H9 (cell line): ENCODE data around the gene LASP1. TPM values are rescaled to one million over a fixed set of nuclear protein-coding genes. Genes with fewer than 3 reads are reported as not detected.
A peak's percentile ranks its signal among the peaks of the same experiment; 100 is the strongest.

Experiments
- DNase-seq: peaks from one replicate; pipeline ENCODE4 v3.0.0-alpha.2; 2017
- H2AFZ ChIP-seq: one replicate; pipeline ENCODE4 v1.6.1; 2013; ENCODE audit warnings: mild to moderate bottlenecking, low read length, control low read depth, moderate library complexity
- H2AK5ac ChIP-seq: 2 replicates; pipeline ENCODE4 v1.6.1; 2013; ENCODE audit warnings: low read length, control low read depth, mixed read lengths; ENCODE audit not compliant: insufficient read length
- H2BK120ac ChIP-seq: one replicate; pipeline ENCODE4 v1.6.1; 2013; ENCODE audit warnings: low read depth, mild to moderate bottlenecking, low read length, control low read depth, inconsistent platforms; ENCODE audit not compliant: poor library complexity, severe bottlenecking
- H2BK12ac ChIP-seq: 2 replicates; pipeline ENCODE4 v1.6.1; 2013; ENCODE audit warnings: low read length, control low read depth, mixed read lengths, low read depth; ENCODE audit not compliant: insufficient read length
- H2BK15ac ChIP-seq: 2 replicates; pipeline ENCODE4 v1.6.1; 2013; ENCODE audit warnings: low read depth, low read length, control low read depth
- H2BK20ac ChIP-seq: one replicate; pipeline ENCODE4 v1.6.1; 2013; ENCODE audit warnings: low read depth, mild to moderate bottlenecking, low read length, control low read depth, inconsistent platforms; ENCODE audit not compliant: poor library complexity, severe bottlenecking
- H2BK5ac ChIP-seq: 2 replicates; pipeline ENCODE4 v1.6.1; 2013; ENCODE audit warnings: low read length, control low read depth, mixed read lengths; ENCODE audit not compliant: insufficient read length
- H3K14ac ChIP-seq: 2 replicates; pipeline ENCODE4 v1.6.1; 2013; ENCODE audit warnings: low read length, control low read depth; ENCODE audit not compliant: insufficient read depth
- H3K18ac ChIP-seq: 2 replicates; pipeline ENCODE4 v1.6.1; 2013; ENCODE audit warnings: low read depth, mild to moderate bottlenecking, mixed read lengths, low read length, control low read depth; ENCODE audit not compliant: insufficient read length
- H3K23ac ChIP-seq: 2 replicates; pipeline ENCODE4 v1.6.1; 2013; ENCODE audit warnings: low read length, control low read depth, mixed read lengths, low read depth; ENCODE audit not compliant: insufficient read length
- H3K23me2 ChIP-seq: 2 replicates; pipeline ENCODE4 v1.6.1; 2013; ENCODE audit warnings: low read depth, mild to moderate bottlenecking, mixed read lengths, low read length, control low read depth; ENCODE audit not compliant: insufficient read length, poor library complexity, severe bottlenecking
- H3K27ac ChIP-seq: 2 replicates; pipeline ENCODE4 v1.5.1; 2013; ENCODE audit warnings: low read length, control low read depth, mixed read lengths, low read depth; ENCODE audit not compliant: insufficient read length
- H3K27me3 ChIP-seq: 2 replicates; pipeline ENCODE4 v1.6.1; 2013; ENCODE audit warnings: low read length, control low read depth, inconsistent platforms; ENCODE audit not compliant: insufficient read depth
- H3K4ac ChIP-seq: 2 replicates; pipeline ENCODE4 v1.6.1; 2013; ENCODE audit warnings: low read depth, mild to moderate bottlenecking, control low read depth, inconsistent platforms, low read length, moderate library complexity
- H3K4me1 ChIP-seq: 2 replicates; pipeline ENCODE4 v1.6.1; 2013; ENCODE audit warnings: low read length, control low read depth, inconsistent platforms; ENCODE audit not compliant: insufficient read depth
- H3K4me2 ChIP-seq: 2 replicates; pipeline ENCODE4 v1.6.1; 2013; ENCODE audit warnings: low read length, control low read depth, mixed read lengths; ENCODE audit not compliant: insufficient read length, insufficient read depth
- H3K56ac ChIP-seq: 2 replicates; pipeline ENCODE4 v1.6.1; 2013; ENCODE audit warnings: low read depth, mild to moderate bottlenecking, mixed read lengths, low read length, control low read depth; ENCODE audit not compliant: insufficient read length
- H3K79me1 ChIP-seq: 2 replicates; pipeline ENCODE4 v1.6.1; 2013; ENCODE audit warnings: low read depth, mild to moderate bottlenecking, moderate library complexity, low read length, control low read depth, inconsistent platforms; ENCODE audit not compliant: insufficient read depth, poor library complexity, severe bottlenecking
- H3K79me2 ChIP-seq: 2 replicates; pipeline ENCODE4 v1.6.1; 2013; ENCODE audit warnings: low read length, control low read depth, inconsistent platforms; ENCODE audit not compliant: insufficient read depth
- H3K9ac ChIP-seq: 2 replicates; pipeline ENCODE4 v1.6.1; 2013; ENCODE audit warnings: low read length, control low read depth, mixed read lengths; ENCODE audit not compliant: insufficient read length; ENCODE audit errors: extremely low read depth
- H3K9me3 ChIP-seq: one replicate; pipeline ENCODE4 v1.6.1; 2013; ENCODE audit warnings: low read depth, low read length, inconsistent platforms; ENCODE audit not compliant: control insufficient read depth
- H3T11ph ChIP-seq: one replicate; pipeline ENCODE4 v1.6.1; 2013; ENCODE audit warnings: mild to moderate bottlenecking, low read length, control low read depth, inconsistent platforms
- H4K20me1 ChIP-seq: one replicate; pipeline ENCODE4 v1.6.1; 2013; ENCODE audit not compliant: control insufficient read depth, insufficient read length, insufficient read depth
- H4K5ac ChIP-seq: 2 replicates; pipeline ENCODE4 v1.6.1; 2013; ENCODE audit warnings: low read depth, mild to moderate bottlenecking, mixed read lengths, low read length, control low read depth; ENCODE audit not compliant: insufficient read length
- H4K8ac ChIP-seq: replicated peaks from 2 replicates; pipeline ENCODE4 v1.6.1; 2013; ENCODE audit warnings: low read length, control low read depth, mixed read lengths, low read depth; ENCODE audit not compliant: insufficient read length
- H4K91ac ChIP-seq: 2 replicates; pipeline ENCODE4 v1.6.1; 2013; ENCODE audit warnings: low read depth, mild to moderate bottlenecking, moderate library complexity, mixed read lengths, low read length, control low read depth; ENCODE audit not compliant: insufficient read length
- H3K27ac Mint-ChIP-seq, 3 experiments: 2 replicates in 2 of 3; 3 replicates in 1 of 3; pipeline ENCODE4 v1.8.0; 2020 to 2021; ENCODE audit warnings: mixed read lengths in 3 of 3, mild to moderate bottlenecking in 1 of 3, moderate library complexity in 1 of 3
- H3K27me3 Mint-ChIP-seq: 2 replicates; pipeline ENCODE4 v1.8.0; 2021; ENCODE audit warnings: low read depth, mild to moderate bottlenecking, moderate library complexity, mixed read lengths
- H3K36me3 Mint-ChIP-seq, 3 experiments: 2 replicates in 2 of 3; 3 replicates in 1 of 3; pipeline ENCODE4 v1.8.0; 2020 to 2021; ENCODE audit warnings: low read depth in 3 of 3, mixed read lengths in 3 of 3; ENCODE audit not compliant: insufficient read depth in 1 of 3
- H3K4me1 Mint-ChIP-seq, 2 experiments: 2 replicates each; pipeline ENCODE4 v1.8.0; 2020; ENCODE audit warnings: mixed read lengths in 2 of 2
- H3K4me3 Mint-ChIP-seq, 2 experiments: 2 replicates in 1 of 2; 3 replicates in 1 of 2; pipeline ENCODE4 v1.8.0; 2020 to 2021; ENCODE audit warnings: mild to moderate bottlenecking in 2 of 2, mixed read lengths in 2 of 2, moderate library complexity in 1 of 2
- H3K9me3 Mint-ChIP-seq, 2 experiments: 2 replicates in 1 of 2; 3 replicates in 1 of 2; pipeline ENCODE4 v1.8.0; 2020; ENCODE audit warnings: mild to moderate bottlenecking in 2 of 2, mixed read lengths in 2 of 2, moderate library complexity in 1 of 2
- WGBS: extraction: QIAGEN DNeasy Blood & Tissue Kit; methylation state at CpG from one replicate; pipeline ENCODE4 v1.1.7; 2013; ENCODE audit warnings: missing lambda C conversion rate, low lambda C conversion rate, mixed read lengths; ENCODE audit not compliant: insufficient read length; ENCODE audit errors: extremely low coverage; 5-methylcytosine and 5-hydroxymethylcytosine counted together
- total RNA-seq: library from RNA; stranded (reverse); gene quantifications from 2 replicates; pipeline ENCODE4 v1.2.1, GENCODE V29; 2021
- TF ChIP-seq, protein P1 (sequence below): fragments of 200-600 bp; sonication (generic); conservative IDR thresholded peaks from 3 replicates; pipeline ENCODE4 v1.8.0; 2021; ENCODE audit warnings: antibody characterized with exemption, mild to moderate bottlenecking

The LASP1 gene
- total RNA-seq, 1 experiment from 2014 or later, result 121 TPM

DNA sequence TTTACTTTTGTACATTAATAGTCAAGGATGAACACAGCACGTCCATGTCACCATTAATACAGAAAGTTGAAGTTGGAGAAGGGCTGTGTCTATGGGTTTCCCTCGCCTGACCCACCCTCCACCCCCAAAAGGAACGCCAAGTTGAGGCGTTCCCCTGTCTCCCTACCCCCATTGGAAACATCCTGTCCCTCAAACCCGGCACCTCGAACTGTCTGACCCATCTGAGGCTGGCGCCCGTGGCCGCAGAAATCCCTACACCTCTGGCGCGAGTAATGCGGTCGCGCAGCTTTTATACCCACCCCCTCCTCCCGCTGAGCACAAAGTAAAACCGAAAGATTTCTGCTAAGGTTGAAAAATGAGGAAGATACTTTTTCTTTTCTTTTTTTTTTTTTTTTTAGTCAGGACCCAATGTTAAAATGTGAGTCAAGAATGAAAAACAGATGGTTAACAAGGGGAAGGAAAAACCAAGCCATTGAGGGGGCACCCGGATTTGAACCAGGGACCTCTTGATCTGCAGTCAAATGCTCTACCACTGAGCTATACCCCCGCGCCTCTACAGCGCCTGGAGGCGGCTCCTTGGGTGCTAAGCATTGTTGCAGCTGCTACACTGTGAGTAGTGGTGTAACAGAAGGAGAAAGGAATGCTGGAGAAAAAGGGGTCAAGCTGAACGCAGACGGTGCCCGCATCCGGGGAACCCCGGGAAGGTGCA, 887 bp upstream of the LASP1 start:
- H3K4me3 Mint-ChIP-seq, result peak overlapping the region; percentile 98 to 99
- Histone ChIP-seq H3K4me2 (peak overlapping the region; percentile 94), H3K56ac (no peak overlapping the region), H3K27me3 (no peaks in the 10 kb centered on the region), H3K23ac (no peak overlapping the region), H3K9ac (peak overlapping the region; percentile 59), H4K91ac (no peak overlapping the region), H3K4me1 (no peaks in the 10 kb centered on the region; the same call in 1 of the 2 replicates), H2BK120ac (no peak overlapping the region), H3K79me1 (no peaks in the 10 kb centered on the region), H2AK5ac (no peak overlapping the region), H2BK15ac (no peak overlapping the region), H4K8ac (no peak overlapping the region), H4K20me1 (peaks cover 2% of the 10 kb centered on the region), H3K23me2 (peaks cover 22% of the 10 kb centered on the region), H2BK5ac (no peak overlapping the region), H3K18ac (peak overlapping the region; percentile 77), H3K79me2 (peaks cover 29% of the 10 kb centered on the region; the same call in 1 of the 2 replicates), H2BK12ac (no peak overlapping the region), H3T11ph (no peak overlapping the region), H3K14ac (peak overlapping the region; percentile 86; the same call in 1 of the 2 replicates), H2BK20ac (no peak overlapping the region), H3K27ac (no peak overlapping the region), H2AFZ (no peak overlapping the region), H3K4ac (no peak overlapping the region), H4K5ac (no peak overlapping the region), H3K9me3 (no peaks in the 10 kb centered on the region)
- peaks cover 26 to 38% of the 10 kb centered on the region in 2 experiments for H3K4me1 Mint-ChIP-seq
- WGBS, result no CpG with 5 or more reads among the region's 26 CpGs
- H3K9me3 Mint-ChIP-seq, result peaks cover 3 to 8% of the 10 kb centered on the region in 2 experiments; a peak in 2 of 5 replicates
- peak overlapping the region; percentile 96 to 99 (median 97) for H3K27ac Mint-ChIP-seq
- DNase-seq, result peak; percentile 96
- peaks cover 0 to 7% (median 2%) of the 10 kb centered on the region in 3 experiments; a peak in 4 of 7 replicates for H3K36me3 Mint-ChIP-seq
- H3K27me3 Mint-ChIP-seq, result peaks cover 3% of the 10 kb centered on the region; the same call in 1 of the 2 replicates
- TF ChIP-seq, protein P1, sequence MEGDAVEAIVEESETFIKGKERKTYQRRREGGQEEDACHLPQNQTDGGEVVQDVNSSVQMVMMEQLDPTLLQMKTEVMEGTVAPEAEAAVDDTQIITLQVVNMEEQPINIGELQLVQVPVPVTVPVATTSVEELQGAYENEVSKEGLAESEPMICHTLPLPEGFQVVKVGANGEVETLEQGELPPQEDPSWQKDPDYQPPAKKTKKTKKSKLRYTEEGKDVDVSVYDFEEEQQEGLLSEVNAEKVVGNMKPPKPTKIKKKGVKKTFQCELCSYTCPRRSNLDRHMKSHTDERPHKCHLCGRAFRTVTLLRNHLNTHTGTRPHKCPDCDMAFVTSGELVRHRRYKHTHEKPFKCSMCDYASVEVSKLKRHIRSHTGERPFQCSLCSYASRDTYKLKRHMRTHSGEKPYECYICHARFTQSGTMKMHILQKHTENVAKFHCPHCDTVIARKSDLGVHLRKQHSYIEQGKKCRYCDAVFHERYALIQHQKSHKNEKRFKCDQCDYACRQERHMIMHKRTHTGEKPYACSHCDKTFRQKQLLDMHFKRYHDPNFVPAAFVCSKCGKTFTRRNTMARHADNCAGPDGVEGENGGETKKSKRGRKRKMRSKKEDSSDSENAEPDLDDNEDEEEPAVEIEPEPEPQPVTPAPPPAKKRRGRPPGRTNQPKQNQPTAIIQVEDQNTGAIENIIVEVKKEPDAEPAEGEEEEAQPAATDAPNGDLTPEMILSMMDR, result peak; percentile 33; the same call in 1 of the 3 replicates
